ENCODE results near the gene ITIH3.
"Not testable (repeated sequence)": the region's sequence is repeated elsewhere in the genome, so short reads cannot be mapped to it uniquely, and the experiment has no call there.

The ITIH3 gene

GRCh38 chr3:52794612-52795099, at the start of gene ITIH3:
TSS of gene ITIH3 (plus strand) at chr3:52794796. CDS start at chr3:52794804, 8 bp downstream.
- DNase-seq: no peak

GRCh38 chr3:52752045-52752660, 42.4 kb upstream of the ITIH3 start:
- DNase-seq: peak in 1 of 2 experiments; percentile 31

GRCh38 chr3:52754373-52754772, 40.2 kb upstream of the ITIH3 start:
- no peak for DNase-seq

GRCh38 chr3:52756141-52756540, 38.5 kb upstream of the ITIH3 start:
- no peak for DNase-seq

- DNase-seq: no peak
Observed at GRCh38 chr3:52763466-52763865, 31.1 kb upstream of the ITIH3 start.

GRCh38 chr3:52769786-52770455, 24.7 kb upstream of the ITIH3 start:
- DNase-seq: peak; percentile 33 to 41

GRCh38 chr3:52770496-52771333, 23.9 kb upstream of the ITIH3 start, which contains the start of gene NEK4:
TSS of gene NEK4 (minus strand) at chr3:52770940. CDS start at chr3:52770746, 194 bp downstream.
- DNase-seq: peak; percentile 91 to 92

- no peak for DNase-seq
Observed at GRCh38 chr3:52771334-52771681, 23.3 kb upstream of the ITIH3 start.

GRCh38 chr3:52771702-52772101, 22.9 kb upstream of the ITIH3 start:
- no peak for DNase-seq

- DNase-seq: no peak
Observed at GRCh38 chr3:52773361-52774065, 21.1 kb upstream of the ITIH3 start.

- DNase-seq: no peak
Observed at GRCh38 chr3:52774066-52774713, 20.4 kb upstream of the ITIH3 start.

GRCh38 chr3:52774901-52775864, 19.4 kb upstream of the ITIH3 start:
- no peak for DNase-seq

- DNase-seq: no peak
Observed at GRCh38 chr3:52775877-52776276, 18.7 kb upstream of the ITIH3 start.

GRCh38 chr3:52776486-52776885, 18.1 kb upstream of the ITIH3 start:
- not testable (repeated sequence) for DNase-seq

- no peak for DNase-seq
Observed at GRCh38 chr3:52777127-52777958, 17.3 kb upstream of the ITIH3 start, which contains the start of gene ITIH1. TSS of gene ITIH1 (plus strand) at chr3:52777599. CDS start at chr3:52777616, 17 bp downstream.

- DNase-seq: no peak
Observed at GRCh38 chr3:52777959-52778805, 16.4 kb upstream of the ITIH3 start.

- DNase-seq: peak; percentile 55 to 67
Observed at GRCh38 chr3:52779011-52779836, 15.4 kb upstream of the ITIH3 start.

All from AML-193 (cell line).